ENCODE data around the gene ADAMTS2. TPM values are rescaled to one million over a fixed set of nuclear protein-coding genes. Genes with fewer than 3 reads are reported as not detected.

ADAMTS2 gene
- total and polyA plus RNA-seq, 2 of the 8 experiments (the other 6 are each of a cell fraction or from before 2014, with no cell fraction given): 6.6 to 7.3 TPM

DNA sequence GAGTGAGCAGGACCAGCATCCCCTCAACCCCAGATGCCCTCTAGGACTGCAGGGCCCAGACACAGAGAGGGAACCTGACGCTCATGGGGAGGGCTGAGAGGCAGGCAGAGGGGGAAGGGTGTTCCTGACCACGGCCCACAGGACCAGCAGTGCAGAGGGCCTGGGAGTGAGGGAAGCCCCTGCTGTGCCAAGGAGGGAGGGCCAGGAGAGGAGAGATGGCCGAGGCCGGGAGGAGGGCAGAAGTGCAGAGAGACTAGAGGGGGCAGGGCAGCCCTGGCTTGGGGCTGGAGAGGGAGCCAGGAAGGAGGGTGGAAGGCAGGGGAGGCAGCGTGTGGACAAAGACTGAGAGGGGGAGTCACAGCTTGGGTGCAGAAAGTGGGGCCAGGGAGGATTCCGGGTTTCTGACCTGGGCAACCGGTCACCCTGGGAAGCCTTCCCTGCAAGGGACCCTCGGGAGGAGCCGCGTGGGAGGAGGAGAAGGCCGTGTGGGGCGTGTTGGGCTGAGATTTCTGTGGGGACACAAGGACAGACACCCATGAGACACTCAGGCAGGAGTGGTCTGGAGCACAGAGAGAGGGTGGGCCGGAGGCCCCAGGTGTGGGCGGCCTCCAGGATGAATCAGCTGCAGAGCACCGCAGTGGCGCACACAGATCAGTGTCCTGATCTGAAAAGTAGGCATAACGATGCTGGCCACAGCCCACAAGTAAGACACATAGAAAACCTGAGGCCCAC is 117.5 kb downstream of the ADAMTS2 start (continued):
- TF ChIP-seq, protein P1, sequence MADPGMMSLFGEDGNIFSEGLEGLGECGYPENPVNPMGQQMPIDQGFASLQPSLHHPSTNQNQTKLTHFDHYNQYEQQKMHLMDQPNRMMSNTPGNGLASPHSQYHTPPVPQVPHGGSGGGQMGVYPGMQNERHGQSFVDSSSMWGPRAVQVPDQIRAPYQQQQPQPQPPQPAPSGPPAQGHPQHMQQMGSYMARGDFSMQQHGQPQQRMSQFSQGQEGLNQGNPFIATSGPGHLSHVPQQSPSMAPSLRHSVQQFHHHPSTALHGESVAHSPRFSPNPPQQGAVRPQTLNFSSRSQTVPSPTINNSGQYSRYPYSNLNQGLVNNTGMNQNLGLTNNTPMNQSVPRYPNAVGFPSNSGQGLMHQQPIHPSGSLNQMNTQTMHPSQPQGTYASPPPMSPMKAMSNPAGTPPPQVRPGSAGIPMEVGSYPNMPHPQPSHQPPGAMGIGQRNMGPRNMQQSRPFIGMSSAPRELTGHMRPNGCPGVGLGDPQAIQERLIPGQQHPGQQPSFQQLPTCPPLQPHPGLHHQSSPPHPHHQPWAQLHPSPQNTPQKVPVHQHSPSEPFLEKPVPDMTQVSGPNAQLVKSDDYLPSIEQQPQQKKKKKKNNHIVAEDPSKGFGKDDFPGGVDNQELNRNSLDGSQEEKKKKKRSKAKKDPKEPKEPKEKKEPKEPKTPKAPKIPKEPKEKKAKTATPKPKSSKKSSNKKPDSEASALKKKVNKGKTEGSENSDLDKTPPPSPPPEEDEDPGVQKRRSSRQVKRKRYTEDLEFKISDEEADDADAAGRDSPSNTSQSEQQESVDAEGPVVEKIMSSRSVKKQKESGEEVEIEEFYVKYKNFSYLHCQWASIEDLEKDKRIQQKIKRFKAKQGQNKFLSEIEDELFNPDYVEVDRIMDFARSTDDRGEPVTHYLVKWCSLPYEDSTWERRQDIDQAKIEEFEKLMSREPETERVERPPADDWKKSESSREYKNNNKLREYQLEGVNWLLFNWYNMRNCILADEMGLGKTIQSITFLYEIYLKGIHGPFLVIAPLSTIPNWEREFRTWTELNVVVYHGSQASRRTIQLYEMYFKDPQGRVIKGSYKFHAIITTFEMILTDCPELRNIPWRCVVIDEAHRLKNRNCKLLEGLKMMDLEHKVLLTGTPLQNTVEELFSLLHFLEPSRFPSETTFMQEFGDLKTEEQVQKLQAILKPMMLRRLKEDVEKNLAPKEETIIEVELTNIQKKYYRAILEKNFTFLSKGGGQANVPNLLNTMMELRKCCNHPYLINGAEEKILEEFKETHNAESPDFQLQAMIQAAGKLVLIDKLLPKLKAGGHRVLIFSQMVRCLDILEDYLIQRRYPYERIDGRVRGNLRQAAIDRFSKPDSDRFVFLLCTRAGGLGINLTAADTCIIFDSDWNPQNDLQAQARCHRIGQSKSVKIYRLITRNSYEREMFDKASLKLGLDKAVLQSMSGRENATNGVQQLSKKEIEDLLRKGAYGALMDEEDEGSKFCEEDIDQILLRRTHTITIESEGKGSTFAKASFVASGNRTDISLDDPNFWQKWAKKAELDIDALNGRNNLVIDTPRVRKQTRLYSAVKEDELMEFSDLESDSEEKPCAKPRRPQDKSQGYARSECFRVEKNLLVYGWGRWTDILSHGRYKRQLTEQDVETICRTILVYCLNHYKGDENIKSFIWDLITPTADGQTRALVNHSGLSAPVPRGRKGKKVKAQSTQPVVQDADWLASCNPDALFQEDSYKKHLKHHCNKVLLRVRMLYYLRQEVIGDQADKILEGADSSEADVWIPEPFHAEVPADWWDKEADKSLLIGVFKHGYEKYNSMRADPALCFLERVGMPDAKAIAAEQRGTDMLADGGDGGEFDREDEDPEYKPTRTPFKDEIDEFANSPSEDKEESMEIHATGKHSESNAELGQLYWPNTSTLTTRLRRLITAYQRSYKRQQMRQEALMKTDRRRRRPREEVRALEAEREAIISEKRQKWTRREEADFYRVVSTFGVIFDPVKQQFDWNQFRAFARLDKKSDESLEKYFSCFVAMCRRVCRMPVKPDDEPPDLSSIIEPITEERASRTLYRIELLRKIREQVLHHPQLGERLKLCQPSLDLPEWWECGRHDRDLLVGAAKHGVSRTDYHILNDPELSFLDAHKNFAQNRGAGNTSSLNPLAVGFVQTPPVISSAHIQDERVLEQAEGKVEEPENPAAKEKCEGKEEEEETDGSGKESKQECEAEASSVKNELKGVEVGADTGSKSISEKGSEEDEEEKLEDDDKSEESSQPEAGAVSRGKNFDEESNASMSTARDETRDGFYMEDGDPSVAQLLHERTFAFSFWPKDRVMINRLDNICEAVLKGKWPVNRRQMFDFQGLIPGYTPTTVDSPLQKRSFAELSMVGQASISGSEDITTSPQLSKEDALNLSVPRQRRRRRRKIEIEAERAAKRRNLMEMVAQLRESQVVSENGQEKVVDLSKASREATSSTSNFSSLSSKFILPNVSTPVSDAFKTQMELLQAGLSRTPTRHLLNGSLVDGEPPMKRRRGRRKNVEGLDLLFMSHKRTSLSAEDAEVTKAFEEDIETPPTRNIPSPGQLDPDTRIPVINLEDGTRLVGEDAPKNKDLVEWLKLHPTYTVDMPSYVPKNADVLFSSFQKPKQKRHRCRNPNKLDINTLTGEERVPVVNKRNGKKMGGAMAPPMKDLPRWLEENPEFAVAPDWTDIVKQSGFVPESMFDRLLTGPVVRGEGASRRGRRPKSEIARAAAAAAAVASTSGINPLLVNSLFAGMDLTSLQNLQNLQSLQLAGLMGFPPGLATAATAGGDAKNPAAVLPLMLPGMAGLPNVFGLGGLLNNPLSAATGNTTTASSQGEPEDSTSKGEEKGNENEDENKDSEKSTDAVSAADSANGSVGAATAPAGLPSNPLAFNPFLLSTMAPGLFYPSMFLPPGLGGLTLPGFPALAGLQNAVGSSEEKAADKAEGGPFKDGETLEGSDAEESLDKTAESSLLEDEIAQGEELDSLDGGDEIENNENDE (IDR thresholded peaks at IDR 0.05; ENCODE audit: insufficient replicate concordance, low read length): no peak
- TF ChIP-seq CBX5 (IDR thresholded peaks at IDR 0.05; ENCODE audit: low read depth, low read length) (no peak), CREB1 (IDR thresholded peaks at IDR 0.05) (no peak), RNF2 (IDR thresholded peaks at IDR 0.05; ENCODE audit: borderline replicate concordance, low read depth, low read length, missing control alignments, poor library complexity, severe bottlenecking) (no peak), NRF1 (IDR thresholded peaks at IDR 0.05; ENCODE audit: low read depth, low read length) (no peak), ZNF274 (IDR thresholded peaks at IDR 0.05; ENCODE audit: borderline replicate concordance, extremely low read depth, low read length) (no peak), RXRA (IDR thresholded peaks at IDR 0.05; ENCODE audit: insufficient read depth, low read depth, low read length) (no peak), PHF8 (conservative IDR thresholded peaks at IDR 0.05; ENCODE audit: low read depth, low read length) (no peak)
- TF ChIP-seq, protein P2, sequence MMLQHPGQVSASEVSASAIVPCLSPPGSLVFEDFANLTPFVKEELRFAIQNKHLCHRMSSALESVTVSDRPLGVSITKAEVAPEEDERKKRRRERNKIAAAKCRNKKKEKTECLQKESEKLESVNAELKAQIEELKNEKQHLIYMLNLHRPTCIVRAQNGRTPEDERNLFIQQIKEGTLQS (IDR thresholded peaks at IDR 0.05; ENCODE audit: insufficient read depth, low read depth, low read length): no peak
